Mesothelial cell of epicardium (in vitro differentiated cells): Measurements from ENCODE around the gene HDAC4. TPM values are rescaled to one million over a fixed set of nuclear protein-coding genes. Genes with fewer than 3 reads are reported as not detected.

Experiments
- DNase-seq, 2 experiments: peaks; one replicate each; pipeline ENCODE4 v3.0.0; 2021; ENCODE audit warnings: low spot score in 2 of 2; ENCODE audit not compliant: unreplicated experiment in 2 of 2
- H3K27ac Mint-ChIP-seq: 2 replicates; pipeline ENCODE4 v1.8.0; 2021; ENCODE audit warnings: mixed read lengths
- H3K27me3 Mint-ChIP-seq: 2 replicates; pipeline ENCODE4 v1.8.0; 2021; ENCODE audit warnings: low read depth, mixed read lengths
- H3K36me3 Mint-ChIP-seq: 2 replicates; pipeline ENCODE4 v1.8.0; 2021; ENCODE audit warnings: mixed read lengths
- H3K4me1 Mint-ChIP-seq: 2 replicates; pipeline ENCODE4 v1.8.0; 2021; ENCODE audit warnings: mixed read lengths
- H3K4me3 Mint-ChIP-seq: 2 replicates; pipeline ENCODE4 v1.8.0; 2021; ENCODE audit warnings: mild to moderate bottlenecking, moderate library complexity, mixed read lengths
- H3K9me3 Mint-ChIP-seq: 2 replicates; pipeline ENCODE4 v1.8.0; 2021; ENCODE audit warnings: mixed read lengths
- total RNA-seq: library from RNA; stranded (reverse); gene quantifications from 3 replicates; pipeline ENCODE4 v1.2.1, GENCODE V29; 2021
- TF ChIP-seq, protein P1 (sequence below): fragments of 200-600 bp; sonication (generic); IDR thresholded peaks from one replicate; pipeline ENCODE4 v1.5.0; 2021; ENCODE audit warnings: antibody characterized with exemption; ENCODE audit not compliant: unreplicated experiment

Gene HDAC4
- total RNA-seq, 1 donor from 2014 or later, result 59.2 TPM

DNA sequence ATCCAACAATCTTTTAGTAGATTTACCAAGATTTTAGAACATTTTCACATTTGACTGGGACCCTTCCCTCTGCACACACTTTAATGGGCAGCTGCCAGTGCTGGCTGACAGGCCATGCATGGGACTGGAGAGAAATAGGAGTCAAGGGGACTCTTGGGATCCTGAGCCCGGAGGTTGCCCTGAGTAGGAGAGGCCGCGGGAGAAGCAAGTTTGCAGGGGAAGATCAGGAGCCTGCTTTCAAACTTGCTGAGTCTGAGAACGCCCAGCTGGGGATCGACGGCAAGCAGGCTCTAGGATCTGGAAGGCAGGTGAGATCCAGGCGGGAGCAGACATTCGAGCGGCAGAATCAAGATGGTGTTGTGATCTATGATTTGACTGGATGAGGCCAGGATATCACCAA, 186.1 kb downstream of the HDAC4 start:
- H3K4me1 Mint-ChIP-seq, result peaks cover 20% of the 10 kb centered on the region
- no peak overlapping the region for H3K27ac Mint-ChIP-seq
- no peak overlapping the region for H3K4me3 Mint-ChIP-seq
- TF ChIP-seq, protein P1, sequence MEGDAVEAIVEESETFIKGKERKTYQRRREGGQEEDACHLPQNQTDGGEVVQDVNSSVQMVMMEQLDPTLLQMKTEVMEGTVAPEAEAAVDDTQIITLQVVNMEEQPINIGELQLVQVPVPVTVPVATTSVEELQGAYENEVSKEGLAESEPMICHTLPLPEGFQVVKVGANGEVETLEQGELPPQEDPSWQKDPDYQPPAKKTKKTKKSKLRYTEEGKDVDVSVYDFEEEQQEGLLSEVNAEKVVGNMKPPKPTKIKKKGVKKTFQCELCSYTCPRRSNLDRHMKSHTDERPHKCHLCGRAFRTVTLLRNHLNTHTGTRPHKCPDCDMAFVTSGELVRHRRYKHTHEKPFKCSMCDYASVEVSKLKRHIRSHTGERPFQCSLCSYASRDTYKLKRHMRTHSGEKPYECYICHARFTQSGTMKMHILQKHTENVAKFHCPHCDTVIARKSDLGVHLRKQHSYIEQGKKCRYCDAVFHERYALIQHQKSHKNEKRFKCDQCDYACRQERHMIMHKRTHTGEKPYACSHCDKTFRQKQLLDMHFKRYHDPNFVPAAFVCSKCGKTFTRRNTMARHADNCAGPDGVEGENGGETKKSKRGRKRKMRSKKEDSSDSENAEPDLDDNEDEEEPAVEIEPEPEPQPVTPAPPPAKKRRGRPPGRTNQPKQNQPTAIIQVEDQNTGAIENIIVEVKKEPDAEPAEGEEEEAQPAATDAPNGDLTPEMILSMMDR, result no peak
- DNase-seq, result no peak
- no peaks in the 10 kb centered on the region for H3K36me3 Mint-ChIP-seq
- no peaks in the 10 kb centered on the region for H3K27me3 Mint-ChIP-seq
- no peaks in the 10 kb centered on the region for H3K9me3 Mint-ChIP-seq

DNA sequence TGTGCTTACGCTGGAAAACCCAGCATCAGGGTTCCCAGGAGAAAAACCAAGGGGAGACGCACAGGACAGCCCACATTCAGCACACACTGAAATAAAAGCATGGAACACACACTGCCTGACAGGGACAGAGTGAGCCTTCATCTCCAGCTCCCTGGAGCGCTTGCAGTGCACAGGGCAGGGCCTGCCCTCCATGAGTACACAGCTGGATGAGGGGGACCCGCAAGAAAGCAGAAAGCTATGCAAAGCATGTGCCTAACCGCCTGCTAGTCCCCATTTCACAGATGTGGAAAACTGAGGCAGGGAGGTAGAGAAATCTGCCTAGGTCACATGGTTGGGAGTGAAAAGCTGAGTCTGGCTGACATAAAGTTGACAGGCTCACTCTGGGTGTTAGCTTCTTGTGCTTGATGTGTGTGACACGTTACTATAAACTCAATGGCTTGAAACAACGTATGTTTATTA, 187.1 kb downstream of the HDAC4 start:
- H3K27ac Mint-ChIP-seq, result no peak overlapping the region
- H3K36me3 Mint-ChIP-seq, result no peaks in the 10 kb centered on the region
- TF ChIP-seq, protein P1, result no peak
- peaks cover 20% of the 10 kb centered on the region for H3K4me1 Mint-ChIP-seq
- DNase-seq, result no peak
- H3K4me3 Mint-ChIP-seq, result no peak overlapping the region
- H3K9me3 Mint-ChIP-seq, result no peaks in the 10 kb centered on the region
- H3K27me3 Mint-ChIP-seq, result no peaks in the 10 kb centered on the region

DNA sequence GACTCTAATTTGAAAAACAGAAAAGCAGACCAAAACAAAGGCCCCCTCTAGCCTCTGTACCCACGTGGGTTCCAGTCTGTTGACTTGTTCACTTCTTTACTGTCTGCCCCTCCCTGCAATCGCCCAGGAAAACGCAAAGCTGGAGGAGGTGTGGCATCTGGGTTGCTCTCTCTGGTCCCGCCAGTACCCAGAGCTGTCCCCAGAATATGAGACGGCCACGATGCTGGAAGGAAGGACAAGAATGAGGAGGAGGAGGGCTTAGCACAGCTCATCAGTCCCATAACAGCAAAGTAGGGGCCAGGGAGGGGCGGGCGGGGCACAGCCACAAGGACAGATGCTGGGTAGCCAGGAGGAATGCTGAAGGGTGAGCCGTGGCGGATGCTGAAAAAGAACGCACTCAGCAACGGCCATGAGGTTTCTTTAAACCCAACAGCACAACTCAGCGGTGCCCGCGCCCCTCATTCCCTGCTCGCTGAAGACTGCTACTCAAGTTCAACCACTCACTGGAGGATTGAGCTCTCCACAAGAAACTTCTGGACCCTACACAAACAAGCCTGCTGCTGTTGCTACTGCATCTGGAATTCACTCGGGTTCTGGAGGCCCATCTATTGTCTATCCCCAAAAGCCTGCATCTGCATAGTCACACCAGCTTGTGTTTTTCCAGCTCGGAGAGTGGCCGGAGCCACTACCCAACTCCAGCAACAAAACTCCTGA, 187.7 kb downstream of the HDAC4 start:
- DNase-seq, result no peak
- Mint-ChIP-seq H3K27ac (no peak overlapping the region), H3K27me3 (no peaks in the 10 kb centered on the region), H3K9me3 (no peaks in the 10 kb centered on the region), H3K4me1 (peaks cover 20% of the 10 kb centered on the region), H3K4me3 (no peak overlapping the region), H3K36me3 (no peaks in the 10 kb centered on the region)
- TF ChIP-seq, protein P1, result no peak

DNA sequence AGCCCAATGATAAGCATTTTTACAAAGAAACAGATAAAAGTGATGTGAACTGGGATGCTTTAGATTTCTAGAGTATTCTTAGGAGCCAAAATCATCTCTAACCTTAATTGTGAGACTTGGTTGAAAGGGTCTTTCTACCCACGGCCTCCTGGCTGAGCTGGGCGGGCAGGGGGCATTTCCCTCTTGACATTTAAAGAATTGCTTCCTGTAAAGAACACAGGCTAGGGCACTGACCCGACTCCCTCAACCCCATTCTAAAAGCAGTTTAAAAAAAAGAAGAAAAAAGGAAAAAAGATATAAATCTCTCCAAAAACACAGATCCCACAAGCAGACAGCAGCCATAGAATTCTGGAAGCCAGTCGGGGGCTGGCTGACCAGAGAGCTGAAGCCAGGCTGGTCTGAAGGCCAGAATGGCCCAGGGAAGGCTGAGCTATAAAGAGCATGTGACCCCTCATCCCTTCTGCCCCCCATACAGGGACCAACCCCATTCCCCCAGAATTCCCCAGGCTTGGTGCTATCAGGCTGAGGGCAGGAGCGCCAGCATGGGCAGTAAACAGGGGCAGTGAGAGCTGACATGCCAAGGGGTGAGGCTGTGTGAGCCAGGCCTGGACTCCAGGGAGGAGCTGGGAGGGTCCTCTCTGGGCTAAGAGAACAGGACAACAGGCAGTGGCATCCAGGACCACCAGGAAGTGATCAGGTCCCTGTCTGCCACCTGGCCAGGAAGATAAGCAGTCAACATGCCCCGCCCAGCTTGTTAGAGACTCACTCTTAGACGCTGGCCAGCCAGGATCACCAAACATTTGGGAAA, 188.5 kb downstream of the HDAC4 start:
- TF ChIP-seq, protein P1, result no peak
- no peaks in the 10 kb centered on the region for H3K36me3 Mint-ChIP-seq
- no peaks in the 10 kb centered on the region for H3K27me3 Mint-ChIP-seq
- no peaks in the 10 kb centered on the region for H3K9me3 Mint-ChIP-seq
- H3K4me1 Mint-ChIP-seq, result peaks cover 20% of the 10 kb centered on the region
- peak overlapping the region; percentile 53 for H3K27ac Mint-ChIP-seq
- no peak for DNase-seq
- no peak overlapping the region for H3K4me3 Mint-ChIP-seq

DNA sequence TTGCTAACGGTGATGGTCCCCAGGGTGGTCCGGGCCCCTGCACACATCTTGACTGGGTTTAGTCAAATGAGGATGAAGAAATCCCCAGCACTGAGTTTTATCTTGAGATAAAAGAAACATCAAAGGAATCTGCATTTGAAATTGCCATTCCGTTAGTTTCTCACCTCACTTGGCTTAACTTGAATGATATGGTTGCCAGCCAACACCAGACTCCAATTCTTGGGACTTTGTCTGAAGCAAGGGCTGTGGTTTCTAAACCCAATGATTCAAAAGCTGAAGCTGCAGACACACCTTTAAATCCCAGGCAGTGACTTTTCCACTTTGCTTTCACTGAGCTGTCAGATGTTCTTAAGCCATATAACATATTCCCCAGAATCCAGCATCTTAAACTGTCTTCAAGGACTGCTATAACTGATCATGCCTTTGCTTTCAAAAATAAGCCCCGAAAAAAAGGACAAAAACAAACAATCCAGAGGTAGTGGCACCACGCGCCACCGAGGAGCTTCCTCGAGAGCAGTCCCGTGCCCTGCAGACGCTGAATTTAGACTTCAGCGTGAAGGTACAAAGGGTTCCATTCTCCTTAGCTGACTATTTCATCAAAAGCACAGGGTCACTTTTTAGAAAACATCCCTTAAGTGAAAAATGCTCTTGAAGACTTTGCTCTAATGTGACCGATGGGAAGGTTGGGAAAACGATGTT, 189.3 kb downstream of the HDAC4 start:
- H3K9me3 Mint-ChIP-seq, result no peaks in the 10 kb centered on the region
- TF ChIP-seq, protein P1, result no peak
- H3K27me3 Mint-ChIP-seq, result no peaks in the 10 kb centered on the region
- H3K36me3 Mint-ChIP-seq, result no peaks in the 10 kb centered on the region
- DNase-seq, result no peak
- peaks cover 20% of the 10 kb centered on the region for H3K4me1 Mint-ChIP-seq
- peak overlapping the region; percentile 50 for H3K27ac Mint-ChIP-seq
- no peak overlapping the region for H3K4me3 Mint-ChIP-seq
